Measurements from ENCODE around the gene CEP162. TPM values are rescaled to one million over a fixed set of nuclear protein-coding genes. Genes with fewer than 3 reads are reported as not detected.

CEP162 gene
- total and polyA plus RNA-seq, 2 experiments from 2014 or later: 9.2 to 15.4 TPM

- TF ChIP-seq REST (IDR thresholded peaks at IDR 0.05; ENCODE audit: unreplicated experiment) (no peak), NANOG (IDR thresholded peaks at IDR 0.05; ENCODE audit: borderline replicate concordance) (no peak)
Observed at GRCh38 chr6:84274856-84275255, 47.4 kb upstream of the CEP162 start (continued).

- ATAC-seq: no peak
- no peaks in the 10 kb centered on the region for H3K36me3 Mint-ChIP-seq (ENCODE audit: low read depth)
- Histone ChIP-seq H3K9me2 (ENCODE audit: insufficient read depth) (no peaks in the 10 kb centered on the region), H2AFZ (no peak overlapping the region), H4K20me1 (replicated peaks; ENCODE audit: insufficient read depth) (no peaks in the 10 kb centered on the region), H3F3A (replicated peaks; ENCODE audit: low read depth) (no peaks in the 10 kb centered on the region), H3K36me3 (ENCODE audit: insufficient read depth) (no peaks in the 10 kb centered on the region), H3K79me2 (replicated peaks; ENCODE audit: insufficient read depth) (no peaks in the 10 kb centered on the region), H3K27ac (ENCODE audit: low read depth) (no peak overlapping the region), H3K4me3 (no peak overlapping the region), H3K27me3 (ENCODE audit: insufficient read depth) (no peaks in the 10 kb centered on the region), H3K4me1 (ENCODE audit: insufficient read depth) (no peaks in the 10 kb centered on the region), H3K4me2 (no peak overlapping the region)
- H3K4me1 Mint-ChIP-seq: peaks cover 1% of the 10 kb centered on the region; the same call in 2 of the 3 replicates
- no peak overlapping the region for H3K4me3 Mint-ChIP-seq
- H3K27me3 Mint-ChIP-seq (ENCODE audit: insufficient read depth, low read depth, poor library complexity): no peaks in the 10 kb centered on the region
- TF ChIP-seq ZNF462 (CRISPR knock-in tag; IDR thresholded peaks at IDR 0.05) (no peak), CREB1 (CRISPR knock-in tag; IDR thresholded peaks at IDR 0.05; ENCODE audit: low read depth) (no peak), ZNF331 (CRISPR knock-in tag; IDR thresholded peaks at IDR 0.05; ENCODE audit: low read depth) (no peak), EZH2 (IDR thresholded peaks at IDR 0.05; ENCODE audit: low read depth, unreplicated experiment) (no peak), EZH2phosphoT487 (IDR thresholded peaks at IDR 0.05; ENCODE audit: unreplicated experiment) (no peak), STAT1 (IDR thresholded peaks at IDR 0.05; ENCODE audit: unreplicated experiment) (no peak), ZNF114 (CRISPR knock-in tag; IDR thresholded peaks at IDR 0.05) (no peak), CTCF (conservative IDR thresholded peaks at IDR 0.05; ENCODE audit: low read depth in 2 of 2) (no peak), JUNB (IDR thresholded peaks at IDR 0.05; ENCODE audit: unreplicated experiment) (no peak)
- no peak for DNase-seq (ENCODE audit: low spot score)
- no peak overlapping the region for H3K27ac Mint-ChIP-seq
- H3K9me3 Mint-ChIP-seq: no peaks in the 10 kb centered on the region
Observed at GRCh38 chr6:84273048-84273809, 45.8 kb upstream of the CEP162 start.
